GM12892 (cell line): ENCODE measurements around the gene P2RY12.

Experiments used
- POLR2A ChIP-seq: IDR thresholded peaks from 2 replicates; pipeline ENCODE4 v1.6.1; 2011; ENCODE audit warnings: low read depth, low read length, control low read depth
- TAF1 ChIP-seq: IDR thresholded peaks from 2 replicates; pipeline ENCODE4 v1.6.1; 2011; ENCODE audit warnings: low read depth, mild to moderate bottlenecking, control low read depth, low read length, borderline replicate concordance

GRCh38 chr3:151383111-151383510, 1.4 kb downstream of the P2RY12 start:
- TF ChIP-seq POLR2A (no peak), TAF1 (no peak)
